HepG2 (cell line): ENCODE measurements around the gene ACAT2. TPM values are rescaled to one million over a fixed set of nuclear protein-coding genes. Genes with fewer than 3 reads are reported as not detected.
A peak's percentile ranks its signal among the peaks of the same experiment; 100 is the strongest.

Experiments used
- AKAP8 ChIP-seq: sonication (generic); formaldehyde crosslinking; IDR thresholded peaks from 2 replicates; pipeline ENCODE4 v1.5.1; 2020; ENCODE audit warnings: mild to moderate bottlenecking, missing genetic modification reagents
- ATF7-NPFF ChIP-seq: sonication (generic); formaldehyde crosslinking; IDR thresholded peaks from 2 replicates; pipeline ENCODE4 v1.8.1; 2023; ENCODE audit warnings: mild to moderate bottlenecking, low read depth, missing genetic modification reagents, moderate library complexity
- CCAR2 ChIP-seq: fragments of 200-400 bp; formaldehyde crosslinking; optimal IDR thresholded peaks from 2 replicates; pipeline ENCODE3; 2018; ENCODE audit warnings: low read depth, mild to moderate bottlenecking, low read length, moderate library complexity
- DNMT1 ChIP-seq: sonication (generic); formaldehyde crosslinking; IDR thresholded peaks from 2 replicates; pipeline ENCODE4 v1.5.1; 2020; ENCODE audit warnings: mild to moderate bottlenecking, missing genetic modification reagents
- ETV5 ChIP-seq: IDR thresholded peaks from 2 replicates; pipeline ENCODE4 v1.6.1; 2018; ENCODE audit warnings: missing biosample characterization, missing genetic modification reagents, inconsistent platforms, borderline replicate concordance
- FOXO1 ChIP-seq: sonication (generic); formaldehyde crosslinking; IDR thresholded peaks from 2 replicates; pipeline ENCODE4 v1.4.0; 2020; ENCODE audit warnings: missing genetic modification reagents
- GLI4 ChIP-seq: sonication (generic); formaldehyde crosslinking; IDR thresholded peaks from 2 replicates; pipeline ENCODE4 v1.5.1; 2020; ENCODE audit warnings: missing genetic modification reagents, mild to moderate bottlenecking, moderate library complexity, borderline replicate concordance
- HNRNPK ChIP-seq: fragments of 200-400 bp; formaldehyde crosslinking; IDR thresholded peaks from 2 replicates; pipeline ENCODE4 v1.6.1; 2018; ENCODE audit warnings: low read length, low read depth, moderate library complexity, mild to moderate bottlenecking; ENCODE audit not compliant: poor library complexity, severe bottlenecking
- HOXD1 ChIP-seq: sonication (generic); formaldehyde crosslinking; IDR thresholded peaks from 2 replicates; pipeline ENCODE4 v1.5.0; 2020; ENCODE audit warnings: missing genetic modification reagents
- IRX3 ChIP-seq: sonication (generic); formaldehyde crosslinking; IDR thresholded peaks from 2 replicates; pipeline ENCODE4 v1.8.1; 2023; ENCODE audit warnings: mild to moderate bottlenecking, low read depth, missing genetic modification reagents, borderline replicate concordance
- KDM2A ChIP-seq: sonication (generic); formaldehyde crosslinking; IDR thresholded peaks from 2 replicates; pipeline ENCODE4 v1.4.0; 2020; ENCODE audit warnings: low read depth, missing genetic modification reagents, borderline replicate concordance
- KLF13 ChIP-seq: sonication (generic); formaldehyde crosslinking; IDR thresholded peaks from 2 replicates; pipeline ENCODE4 v1.4.0; 2020; ENCODE audit warnings: mild to moderate bottlenecking, missing genetic modification reagents
- MEIS2 ChIP-seq: sonication (generic); formaldehyde crosslinking; IDR thresholded peaks from 2 replicates; pipeline ENCODE4 v1.9.0; 2021; ENCODE audit warnings: mild to moderate bottlenecking, missing genetic modification reagents
- RARA ChIP-seq: IDR thresholded peaks from 2 replicates; pipeline ENCODE4 v1.6.1; 2016; ENCODE audit warnings: missing genetic modification reagents, missing compliant biosample characterization
- RXRA ChIP-seq: sonication (generic); formaldehyde crosslinking; IDR thresholded peaks from 2 replicates; pipeline ENCODE4 v1.5.1; 2020; ENCODE audit warnings: missing genetic modification reagents
- TFDP1 ChIP-seq: IDR thresholded peaks from 2 replicates; pipeline ENCODE4 v1.6.1; 2016; ENCODE audit warnings: missing compliant biosample characterization, missing genetic modification reagents, borderline replicate concordance
- THAP8 ChIP-seq: sonication (generic); formaldehyde crosslinking; IDR thresholded peaks from 2 replicates; pipeline ENCODE4 v1.5.1; 2020; ENCODE audit warnings: missing genetic modification reagents, mild to moderate bottlenecking, borderline replicate concordance
- ZBTB3 ChIP-seq: sonication (generic); formaldehyde crosslinking; IDR thresholded peaks from 2 replicates; pipeline ENCODE4 v1.4.0; 2020; ENCODE audit warnings: low read depth, mild to moderate bottlenecking, moderate library complexity, missing genetic modification reagents, borderline replicate concordance
- ZNF12 ChIP-seq: sonication (generic); formaldehyde crosslinking; IDR thresholded peaks from 2 replicates; pipeline ENCODE4 v1.5.0; 2020; ENCODE audit warnings: missing genetic modification reagents
- ZNF17 ChIP-seq: sonication (generic); formaldehyde crosslinking; IDR thresholded peaks from 2 replicates; pipeline ENCODE4 v1.5.0; 2020; ENCODE audit warnings: mild to moderate bottlenecking, missing genetic modification reagents
- ZNF264 ChIP-seq: sonication (generic); formaldehyde crosslinking; IDR thresholded peaks from 2 replicates; pipeline ENCODE4 v1.4.0; 2020; ENCODE audit warnings: missing genetic modification reagents
- ZNF34 ChIP-seq: sonication (generic); formaldehyde crosslinking; IDR thresholded peaks from 2 replicates; pipeline ENCODE4 v1.4.0; 2020; ENCODE audit warnings: mild to moderate bottlenecking, missing genetic modification reagents, borderline replicate concordance
- ZNF552 ChIP-seq: sonication (generic); formaldehyde crosslinking; IDR thresholded peaks from 2 replicates; pipeline ENCODE4 v1.9.0; 2022; ENCODE audit warnings: missing genetic modification reagents, mild to moderate bottlenecking, borderline replicate concordance
- ZNF563 ChIP-seq: sonication (generic); formaldehyde crosslinking; IDR thresholded peaks from 2 replicates; pipeline ENCODE4 v1.8.0; 2022; ENCODE audit warnings: mild to moderate bottlenecking, moderate library complexity, missing genetic modification reagents
- ZNF564 ChIP-seq: sonication (generic); formaldehyde crosslinking; IDR thresholded peaks from 2 replicates; pipeline ENCODE4 v1.8.1; 2023; ENCODE audit warnings: mild to moderate bottlenecking, missing genetic modification reagents
- ZNF703 ChIP-seq: sonication (generic); formaldehyde crosslinking; IDR thresholded peaks from 2 replicates; pipeline ENCODE4 v1.5.1; 2020; ENCODE audit warnings: missing genetic modification reagents, mild to moderate bottlenecking, moderate library complexity, borderline replicate concordance
- ZNF800 ChIP-seq: sonication (generic); formaldehyde crosslinking; IDR thresholded peaks from 2 replicates; pipeline ENCODE4 v1.4.0; 2020; ENCODE audit warnings: missing genetic modification reagents
- polyA plus RNA-seq, 8 experiments: library from polyadenylated mRNA; depleted of rRNA in 3 of 8; stranded (reverse) in 7 of 8; unstranded in 1 of 8; fragments of >200 nt; fragmentation: Illumina TruSeq in 4 of 8; extraction: Trizol in 4 of 8; gene quantifications; 2 replicates each; pipeline versions ENCODE4 v1.2.1 to v1.2.3, GENCODE V29; 2011 to 2016; ENCODE audit warnings: low read depth in 4 of 8, missing spikeins in 1 of 8, mixed read lengths in 1 of 8; ENCODE audit not compliant: insufficient read depth in 1 of 8
- total RNA-seq, 5 experiments: library from RNA; depleted of rRNA; stranded (reverse); fragments of >200 nt; fragmentation: Illumina TruSeq; extraction: Trizol; gene quantifications; 2 replicates each; pipeline ENCODE4 v1.2.3, GENCODE V29; 2016; ENCODE audit warnings: low read depth in 1 of 5

The ACAT2 gene
- total and polyA plus RNA-seq, 2 of the 13 experiments (the other 11 are each of a cell fraction or from before 2014, with no cell fraction given): 121 to 534 TPM

GRCh38 chr6:159788753-159789376, 27.0 kb downstream of the ACAT2 start (continued):
- TF ChIP-seq RXRA (peak; percentile 84), ZNF552 (CRISPR knock-in tag) (0 out of 2 replicates have a peak, but pooled peaks have one; percentile 15), THAP8 (CRISPR knock-in tag) (no peak), RARA (CRISPR knock-in tag) (no peak), TFDP1 (CRISPR knock-in tag) (no peak), ZNF264 (CRISPR knock-in tag) (0 out of 2 replicates have a peak, but pooled peaks have one; percentile 20), CCAR2 (no peak), ZNF12 (CRISPR knock-in tag) (0 out of 2 replicates have a peak, but pooled peaks have one; percentile 17), ZNF34 (peak; percentile 55; the same call in 1 of the 2 replicates), DNMT1 (CRISPR knock-in tag) (0 out of 2 replicates have a peak, but pooled peaks have one; percentile 35), KDM2A (CRISPR knock-in tag) (0 out of 2 replicates have a peak, but pooled peaks have one; percentile 17), HOXD1 (CRISPR knock-in tag) (peak; percentile 49; the same call in 1 of the 2 replicates), ZNF703 (CRISPR knock-in tag) (no peak), FOXO1 (CRISPR knock-in tag) (no peak), ZNF800 (peak; percentile 40; the same call in 1 of the 2 replicates), MEIS2 (CRISPR knock-in tag) (peak; percentile 59; the same call in 1 of the 2 replicates), ZNF17 (0 out of 2 replicates have a peak, but pooled peaks have one; percentile 59), ZBTB3 (CRISPR knock-in tag) (0 out of 2 replicates have a peak, but pooled peaks have one; percentile 70), ETV5 (CRISPR knock-in tag) (peak; percentile 27; the same call in 1 of the 2 replicates), ZNF564 (no peak), IRX3 (CRISPR knock-in tag) (0 out of 2 replicates have a peak, but pooled peaks have one; percentile 0), AKAP8 (CRISPR knock-in tag) (0 out of 2 replicates have a peak, but pooled peaks have one; percentile 1), HNRNPK (no peak), ATF7-NPFF (CRISPR knock-in tag) (no peak), KLF13 (no peak), GLI4 (peak; percentile 17; the same call in 1 of the 2 replicates), ZNF563 (0 out of 2 replicates have a peak, but pooled peaks have one; percentile 67)
